Measurements from ENCODE around the gene ZNRD2. TPM values are rescaled to one million over a fixed set of nuclear protein-coding genes. Genes with fewer than 3 reads are reported as not detected.
"Not testable (repeated sequence)": the region's sequence is repeated elsewhere in the genome, so short reads cannot be mapped to it uniquely, and the experiment has no call there.

The ZNRD2 gene
- total and polyA plus RNA-seq, 5 experiments from 2014 or later, result 31.5 to 86.3 (median 62.9) TPM

GRCh38 chr11:65558002-65558929 is 12.0 kb upstream of the ZNRD2 start, which contains the start of gene LTBP3:
TSS of gene LTBP3 (minus strand) at chr11:65558359. CDS start at chr11:65557959, 400 bp downstream.
- Mint-ChIP-seq H3K9me3 (no peaks in the 10 kb centered on the region), H3K27me3 (no peaks in the 10 kb centered on the region), H3K36me3 (no peaks in the 10 kb centered on the region), H3K4me3 (peak within 1 kb of the TSS; percentile 82 to 95 (median 91)), H3K4me1 (peaks cover 37 to 66% (median 60%) of the 10 kb centered on the region in 4 donors), H3K27ac (peak within 1 kb of the TSS; percentile 88 to 98 (median 94))
- peak; percentile 46 to 56 for ATAC-seq
- POLR2A ChIA-PET, result interaction anchor here (0.8 to 7.7 kb wide), 13 partner anchors 10 to 139 kb away, joined by 3 to 149 read pairs (median 14); partner anchors contain the start of genes EHBP1L1, FAM89B, MALAT1 and PCNX3
- peak in 6 of 10 donors; percentile 45 to 54 (median 50) for DNase-seq

- no peaks in the 10 kb centered on the region for H3K27me3 Mint-ChIP-seq
- POLR2A ChIA-PET, result interaction anchor here (0.6 to 6.3 kb wide), 11 partner anchors 8 to 61 kb away, joined by 3 to 67 read pairs (median 7); partner anchors contain the start of genes EHBP1L1, FAM89B, MALAT1 and PCNX3
- peak overlapping the region; percentile 80 to 93 (median 86) for H3K27ac Mint-ChIP-seq
- H3K9me3 Mint-ChIP-seq, result no peaks in the 10 kb centered on the region
- ATAC-seq (no peak), DNase-seq (no peak)
- peak overlapping the region; percentile 61 to 91 (median 69) for H3K4me3 Mint-ChIP-seq
- peaks cover 38 to 67% (median 67%) of the 10 kb centered on the region in 4 donors for H3K4me1 Mint-ChIP-seq
- H3K36me3 Mint-ChIP-seq, result no peaks in the 10 kb centered on the region
Observed at GRCh38 chr11:65558930-65559509, 11.3 kb upstream of the ZNRD2 start.

GRCh38 chr11:65559535-65559934 is 10.7 kb upstream of the ZNRD2 start:
- peaks cover 34 to 67% (median 62%) of the 10 kb centered on the region in 4 donors for H3K4me1 Mint-ChIP-seq
- no peaks in the 10 kb centered on the region for H3K27me3 Mint-ChIP-seq
- no peaks in the 10 kb centered on the region for H3K9me3 Mint-ChIP-seq
- DNase-seq (no peak), ATAC-seq (no peak)
- POLR2A ChIA-PET, result interaction anchor here (0.6 to 6.3 kb wide), 10 partner anchors 8 to 61 kb away, joined by 3 to 67 read pairs (median 7); partner anchors contain the start of genes FAM89B, MALAT1, PCNX3 and ZNRD2
- H3K4me3 Mint-ChIP-seq, result peak overlapping the region; percentile 43 to 91 (median 62)
- H3K27ac Mint-ChIP-seq, result peak overlapping the region; percentile 64 to 93 (median 86)
- no peaks in the 10 kb centered on the region for H3K36me3 Mint-ChIP-seq

GRCh38 chr11:65559951-65560537 is 10.2 kb upstream of the ZNRD2 start:
- DNase-seq (no peak), ATAC-seq (no peak)
- peak overlapping the region; percentile 44 to 92 (median 80) for H3K27ac Mint-ChIP-seq
- H3K4me3 Mint-ChIP-seq, result peak overlapping the region in 7 of 10 donors; percentile 22 to 91 (median 42)
- no peaks in the 10 kb centered on the region for H3K27me3 Mint-ChIP-seq
- H3K9me3 Mint-ChIP-seq, result no peaks in the 10 kb centered on the region
- no peaks in the 10 kb centered on the region for H3K36me3 Mint-ChIP-seq
- POLR2A ChIA-PET, result interaction anchor here (1.0 to 6.3 kb wide), 8 partner anchors 7 to 102 kb away, joined by 3 to 67 read pairs (median 12); partner anchors contain the start of genes FAM89B, MALAT1, RELA and ZNRD2
- peaks cover 31 to 64% (median 61%) of the 10 kb centered on the region in 4 donors for H3K4me1 Mint-ChIP-seq

GRCh38 chr11:65560555-65561418 is 9.5 kb upstream of the ZNRD2 start:
- Mint-ChIP-seq H3K27me3 (no peaks in the 10 kb centered on the region), H3K36me3 (no peaks in the 10 kb centered on the region), H3K9me3 (no peaks in the 10 kb centered on the region), H3K4me1 (peaks cover 26 to 64% (median 61%) of the 10 kb centered on the region in 4 donors), H3K27ac (peak overlapping the region in 9 of 10 donors; percentile 44 to 92 (median 80)), H3K4me3 (peak overlapping the region in 6 of 10 donors; percentile 18 to 74 (median 32))
- DNase-seq (no peak), ATAC-seq (no peak)
- POLR2A ChIA-PET, result interaction anchor here (1.1 to 6.3 kb wide), 11 partner anchors 9 to 144 kb away, joined by 3 to 67 read pairs (median 5); partner anchors contain the start of genes FAM89B, MALAT1, RELA and ZNRD2

- peaks cover 0 to under 1% (median under 1%) of the 10 kb centered on the region in 3 donors for H3K36me3 Mint-ChIP-seq
- H3K4me3 Mint-ChIP-seq, result peak overlapping the region in 3 of 10 donors; percentile 14 to 37 (median 36)
- ATAC-seq (no peak), DNase-seq (no peak)
- H3K27ac Mint-ChIP-seq, result peak overlapping the region in 6 of 10 donors; percentile 20 to 89 (median 82)
- H3K4me1 Mint-ChIP-seq, result peaks cover 20 to 64% (median 61%) of the 10 kb centered on the region in 4 donors
- H3K9me3 Mint-ChIP-seq, result no peaks in the 10 kb centered on the region
- POLR2A ChIA-PET, result interaction anchor here (1.0 to 6.3 kb wide), 8 partner anchors 9 to 145 kb away, joined by 3 to 67 read pairs (median 5); partner anchors contain the start of genes FAM89B, MALAT1 and ZNRD2
- no peaks in the 10 kb centered on the region for H3K27me3 Mint-ChIP-seq
Observed at GRCh38 chr11:65562020-65562419, 8.3 kb upstream of the ZNRD2 start.

- Mint-ChIP-seq H3K9me3 (no peaks in the 10 kb centered on the region), H3K4me1 (peaks cover 20 to 64% (median 60%) of the 10 kb centered on the region in 4 donors), H3K4me3 (no peak overlapping the region), H3K27ac (peak overlapping the region in 7 of 10 donors; percentile 18 to 87 (median 59)), H3K27me3 (no peaks in the 10 kb centered on the region), H3K36me3 (peaks cover 0 to 3% (median 3%) of the 10 kb centered on the region in 3 donors)
- ATAC-seq, result no peak
- POLR2A ChIA-PET, result interaction anchor here (0.6 to 6.3 kb wide), 5 partner anchors 9 to 149 kb away, joined by 3 to 67 read pairs (median 3); partner anchors contain the start of genes FAM89B and ZNRD2
- DNase-seq, result no peak
Observed at GRCh38 chr11:65562788-65563187, 7.5 kb upstream of the ZNRD2 start.

- Mint-ChIP-seq H3K27me3 (no peaks in the 10 kb centered on the region), H3K27ac (peak overlapping the region; percentile 25 to 97 (median 84)), H3K4me1 (peaks cover 24 to 71% (median 66%) of the 10 kb centered on the region in 4 donors), H3K4me3 (peak overlapping the region in 3 of 10 donors; percentile 16 to 57 (median 56)), H3K9me3 (no peaks in the 10 kb centered on the region), H3K36me3 (peaks cover 0 to 8% (median 3%) of the 10 kb centered on the region in 3 donors)
- no peak for ATAC-seq
- POLR2A ChIA-PET, result interaction anchor here (0.6 to 6.3 kb wide), 8 partner anchors 8 to 148 kb away, joined by 3 to 67 read pairs (median 4); partner anchors contain the start of genes EHBP1L1, FAM89B and ZNRD2
- DNase-seq, result no peak
Observed at GRCh38 chr11:65563601-65564000, 6.7 kb upstream of the ZNRD2 start.

GRCh38 chr11:65564879-65565559 is 5.3 kb upstream of the ZNRD2 start:
- Mint-ChIP-seq H3K4me1 (peaks cover 31 to 71% (median 68%) of the 10 kb centered on the region in 4 donors), H3K4me3 (peak overlapping the region; percentile 57 to 87 (median 76)), H3K27ac (peak overlapping the region; percentile 83 to 100 (median 96))
- DNase-seq (peak in 1 of 10 donors; percentile 41), ATAC-seq (peak in 1 of 2 donors; percentile 10)
- not testable (repeated sequence) for H3K9me3 Mint-ChIP-seq, H3K27me3 Mint-ChIP-seq, H3K36me3 Mint-ChIP-seq
- POLR2A ChIA-PET, result interaction anchor here (0.7 to 5.2 kb wide), 17 partner anchors 8 to 1175 kb away, joined by 3 to 65 read pairs (median 6); partner anchors contain the start of genes EHBP1L1, FIBP, MALAT1 and PCNX3
